Measurements from ENCODE around the gene SLC43A3.
A peak's percentile ranks its signal among the peaks of the same experiment; 100 is the strongest.

SLC43A3 gene

GRCh38 chr11:57392066-57392762 is 34.7 kb downstream of the SLC43A3 start:
- TF ChIP-seq CTCF (IDR thresholded peaks at IDR 0.05; ENCODE audit: insufficient read depth, low read length): no peak
- no peak for TF ChIP-seq REST (IDR thresholded peaks at IDR 0.05; ENCODE audit: insufficient replicate concordance, low read depth)
- TF ChIP-seq GABPA (IDR thresholded peaks at IDR 0.05; ENCODE audit: low read depth): no peak
- TF ChIP-seq POLR2AphosphoS5 (IDR thresholded peaks at IDR 0.05; ENCODE audit: low read depth): no peak
- no peak for TF ChIP-seq SPI1 (IDR thresholded peaks at IDR 0.05; ENCODE audit: borderline replicate concordance, low read depth)
- no peak overlapping the region for H3K4me3 ChIP-seq (replicated peaks; ENCODE audit: insufficient read depth, low read length)
- DNase-seq (ENCODE audit: low read depth in 1 of 2, low spot score in 1 of 2): no peak
- H3K27me3 ChIP-seq (ENCODE audit: insufficient read depth, poor library complexity, severe bottlenecking): no peaks in the 10 kb centered on the region
- H3K27ac ChIP-seq (replicated peaks): no peak overlapping the region

- no peak for DNase-seq (ENCODE audit: low read depth in 1 of 2, low spot score in 1 of 2)
- Histone ChIP-seq H3K27ac (replicated peaks) (no peak overlapping the region), H3K4me3 (replicated peaks; ENCODE audit: insufficient read depth, low read length) (no peak overlapping the region), H3K27me3 (ENCODE audit: insufficient read depth, poor library complexity, severe bottlenecking) (no peaks in the 10 kb centered on the region)
- TF ChIP-seq REST (IDR thresholded peaks at IDR 0.05; ENCODE audit: insufficient replicate concordance, low read depth) (no peak), SPI1 (IDR thresholded peaks at IDR 0.05; ENCODE audit: borderline replicate concordance, low read depth) (no peak), GABPA (IDR thresholded peaks at IDR 0.05; ENCODE audit: low read depth) (no peak), POLR2AphosphoS5 (IDR thresholded peaks at IDR 0.05; ENCODE audit: low read depth) (no peak), CTCF (IDR thresholded peaks at IDR 0.05; ENCODE audit: insufficient read depth, low read length) (no peak)
Measured at GRCh38 chr11:57391539-57391938, 35.4 kb downstream of the SLC43A3 start.

GRCh38 chr11:57391111-57391510 is 35.8 kb downstream of the SLC43A3 start:
- no peaks in the 10 kb centered on the region for H3K27me3 ChIP-seq (ENCODE audit: insufficient read depth, poor library complexity, severe bottlenecking)
- H3K4me3 ChIP-seq (replicated peaks; ENCODE audit: insufficient read depth, low read length): no peak overlapping the region
- H3K27ac ChIP-seq (replicated peaks): peak overlapping the region; percentile 72
- TF ChIP-seq SPI1 (IDR thresholded peaks at IDR 0.05; ENCODE audit: borderline replicate concordance, low read depth) (no peak), REST (IDR thresholded peaks at IDR 0.05; ENCODE audit: insufficient replicate concordance, low read depth) (no peak), POLR2AphosphoS5 (IDR thresholded peaks at IDR 0.05; ENCODE audit: low read depth) (no peak), GABPA (IDR thresholded peaks at IDR 0.05; ENCODE audit: low read depth) (no peak), CTCF (IDR thresholded peaks at IDR 0.05; ENCODE audit: insufficient read depth, low read length) (no peak)
- DNase-seq (ENCODE audit: low read depth in 1 of 2, low spot score in 1 of 2): no peak
